DMS79 treated with DMSO at 0.1 percent for 48 hours (cell line): ENCODE results near the gene CCDC40.

Experiments
- DNase-seq: peaks from one replicate; lab custom pipeline; 2025; lab: John Stamatoyannopoulos, UW

The CCDC40 gene

DNA sequence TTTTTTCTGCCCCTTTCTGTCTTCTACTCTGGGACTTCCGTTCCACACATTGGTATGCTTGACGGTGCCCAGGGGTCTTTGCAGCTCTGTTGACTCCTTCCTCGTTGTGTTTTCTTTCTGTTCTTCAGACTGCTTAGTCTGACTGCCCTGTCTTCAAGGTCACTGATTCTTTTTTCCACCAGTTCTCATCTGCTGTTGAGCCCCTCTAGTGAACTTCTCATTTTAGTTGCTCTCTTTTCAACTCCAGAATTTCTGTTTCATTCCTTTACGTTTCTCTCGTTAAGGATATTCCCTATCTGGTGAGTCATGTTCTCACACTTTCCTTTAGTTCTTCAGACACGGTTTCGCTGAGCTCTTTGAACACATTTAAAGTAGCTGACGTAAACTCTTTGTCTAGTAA, 78.7 kb downstream of the CCDC40 start:
- no peak for DNase-seq

DNA sequence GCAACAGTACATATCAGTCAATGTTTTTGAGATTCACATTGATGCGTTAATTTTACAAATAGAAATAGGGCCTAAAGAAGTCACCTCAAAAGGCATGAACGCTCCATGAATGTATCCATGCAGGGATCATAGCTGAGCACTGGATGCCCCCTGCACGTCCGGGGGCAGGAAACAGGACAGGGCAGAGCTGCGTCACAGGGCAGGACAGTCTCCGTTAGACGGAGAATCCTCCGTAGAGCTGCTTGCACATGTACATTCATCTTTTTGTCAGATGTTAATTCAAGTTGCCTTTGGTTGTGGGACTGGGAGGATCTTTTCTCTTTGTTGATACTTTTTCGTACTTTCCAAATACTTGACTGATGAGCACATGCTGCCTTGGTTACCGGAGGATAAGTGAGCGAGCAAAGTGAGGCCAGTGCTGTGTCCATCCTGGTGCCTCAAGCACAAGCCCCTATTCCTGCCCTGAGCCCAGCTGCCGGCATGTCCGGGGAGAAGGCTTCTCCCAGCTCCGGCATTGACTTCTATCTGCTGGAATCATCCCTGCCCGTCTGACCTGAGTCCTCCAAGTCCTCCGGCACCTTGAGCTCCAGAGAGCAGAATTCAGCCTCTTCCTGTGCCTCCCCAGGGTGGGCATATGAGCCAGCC, 80.0 kb downstream of the CCDC40 start:
- DNase-seq: no peak

DNA sequence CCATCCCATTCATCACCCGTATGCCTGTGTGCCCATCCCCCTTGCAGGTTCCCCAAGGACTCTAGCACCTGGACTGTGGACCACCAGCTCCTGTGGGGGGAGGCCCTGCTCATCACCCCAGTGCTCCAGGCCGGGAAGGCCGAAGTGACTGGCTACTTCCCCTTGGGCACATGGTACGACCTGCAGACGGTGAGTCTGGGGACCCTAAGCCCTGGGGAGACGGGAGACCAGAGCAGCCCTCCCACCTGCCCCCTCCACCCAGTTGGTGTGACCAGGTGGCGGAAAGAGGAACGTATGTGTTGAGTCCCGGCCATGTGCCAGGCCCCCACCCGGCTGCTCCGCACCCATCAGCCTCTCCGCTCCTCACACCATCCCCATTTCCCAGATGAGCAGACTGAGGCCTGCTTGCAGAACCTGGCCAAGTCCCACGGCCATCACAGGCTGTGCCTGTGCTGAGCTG, 80.5 kb downstream of the CCDC40 start:
- no peak for DNase-seq

DNA sequence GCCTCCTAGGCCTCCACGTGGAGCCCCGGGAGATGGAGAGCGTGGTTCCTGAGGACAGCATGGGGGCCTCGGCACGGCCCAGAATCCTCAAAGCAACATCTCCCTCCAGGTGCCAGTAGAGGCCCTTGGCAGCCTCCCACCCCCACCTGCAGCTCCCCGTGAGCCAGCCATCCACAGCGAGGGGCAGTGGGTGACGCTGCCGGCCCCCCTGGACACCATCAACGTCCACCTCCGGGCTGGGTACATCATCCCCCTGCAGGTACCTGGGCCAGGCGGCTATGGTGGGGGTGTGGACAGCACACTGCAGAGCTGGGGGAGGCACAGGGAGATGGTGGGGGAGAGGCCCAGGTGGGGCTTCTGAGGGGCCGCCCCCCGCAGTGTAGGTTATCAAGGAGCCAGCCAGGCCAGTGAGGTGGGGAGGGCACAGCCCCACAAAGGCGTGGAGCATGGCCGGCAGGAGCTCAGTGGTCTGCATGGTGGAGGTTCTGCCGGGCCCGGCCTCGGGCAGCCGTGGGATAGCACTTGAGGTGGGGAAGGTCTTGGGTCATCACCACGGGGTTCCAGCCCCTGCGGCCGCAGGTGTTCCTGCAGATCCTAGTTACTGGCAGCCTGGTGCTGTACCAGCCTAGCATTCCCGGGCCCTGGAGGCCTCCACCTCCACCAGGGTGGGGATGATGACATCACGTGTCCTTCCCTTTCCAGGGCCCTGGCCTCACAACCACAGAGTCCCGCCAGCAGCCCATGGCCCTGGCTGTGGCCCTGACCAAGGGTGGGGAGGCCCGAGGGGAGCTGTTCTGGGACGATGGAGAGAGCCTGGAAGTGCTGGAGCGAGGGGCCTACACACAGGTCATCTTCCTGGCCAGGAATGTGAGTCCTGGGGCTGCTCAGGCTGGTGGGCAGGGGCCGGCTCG, 81.3 kb downstream of the CCDC40 start:
- DNase-seq: no peak

DNA sequence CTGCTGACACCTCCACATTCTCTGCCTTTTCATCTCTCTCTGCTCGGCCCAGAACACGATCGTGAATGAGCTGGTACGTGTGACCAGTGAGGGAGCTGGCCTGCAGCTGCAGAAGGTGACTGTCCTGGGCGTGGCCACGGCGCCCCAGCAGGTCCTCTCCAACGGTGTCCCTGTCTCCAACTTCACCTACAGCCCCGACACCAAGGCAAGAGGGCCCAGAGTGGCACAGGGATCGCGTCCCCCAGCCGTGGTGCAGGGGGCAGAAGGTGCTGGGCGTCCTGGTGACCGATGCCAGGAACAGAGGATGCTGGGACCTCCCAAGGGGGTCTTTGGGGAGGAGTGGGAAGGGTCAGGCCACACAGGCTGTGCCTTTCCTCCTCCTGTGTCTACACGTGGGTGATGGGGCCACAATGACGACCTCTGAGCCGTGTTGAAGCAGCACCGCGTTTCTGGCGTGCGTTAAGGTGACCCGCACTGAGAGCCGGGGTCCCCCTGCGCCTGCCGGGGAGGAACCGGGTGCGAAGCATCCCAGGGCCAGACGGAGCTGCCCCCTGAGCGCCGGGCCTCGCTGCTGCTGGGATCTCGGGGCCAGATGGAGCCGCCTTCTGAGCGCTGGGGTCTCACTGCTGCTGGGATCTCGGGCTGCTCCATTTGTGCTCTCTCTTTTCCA, 82.3 kb downstream of the CCDC40 start:
- no peak for DNase-seq

DNA sequence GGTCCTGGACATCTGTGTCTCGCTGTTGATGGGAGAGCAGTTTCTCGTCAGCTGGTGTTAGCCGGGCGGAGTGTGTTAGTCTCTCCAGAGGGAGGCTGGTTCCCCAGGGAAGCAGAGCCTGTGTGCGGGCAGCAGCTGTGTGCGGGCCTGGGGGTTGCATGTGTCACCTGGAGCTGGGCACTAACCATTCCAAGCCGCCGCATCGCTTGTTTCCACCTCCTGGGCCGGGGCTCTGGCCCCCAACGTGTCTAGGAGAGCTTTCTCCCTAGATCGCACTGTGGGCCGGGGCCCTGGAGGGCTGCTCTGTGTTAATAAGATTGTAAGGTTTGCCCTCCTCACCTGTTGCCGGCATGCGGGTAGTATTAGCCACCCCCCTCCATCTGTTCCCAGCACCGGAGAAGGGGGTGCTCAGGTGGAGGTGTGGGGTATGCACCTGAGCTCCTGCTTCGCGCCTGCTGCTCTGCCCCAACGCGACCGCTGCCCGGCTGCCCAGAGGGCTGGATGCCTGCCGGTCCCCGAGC, 82.9 kb downstream of the CCDC40 start:
- DNase-seq: no peak

DNA sequence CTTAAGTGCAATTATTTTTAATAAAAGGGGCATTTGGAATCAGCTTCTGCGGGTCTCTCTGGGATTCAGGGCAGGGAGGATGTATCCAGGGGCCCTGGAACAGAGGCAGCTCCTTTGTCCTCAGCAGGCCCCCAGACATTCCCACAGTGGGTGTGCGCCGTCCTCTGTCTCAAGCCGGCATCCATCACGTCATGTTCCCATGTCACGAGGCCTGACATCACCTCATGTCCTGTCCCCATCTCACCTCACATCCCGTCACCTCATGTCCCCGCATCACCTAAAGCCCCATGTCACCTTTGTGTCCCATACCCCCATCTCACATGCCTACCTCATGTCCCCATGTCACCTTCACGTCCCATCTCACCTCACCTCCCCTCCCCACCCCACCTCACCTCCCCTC, 83.4 kb downstream of the CCDC40 start:
- DNase-seq: no peak

DNA sequence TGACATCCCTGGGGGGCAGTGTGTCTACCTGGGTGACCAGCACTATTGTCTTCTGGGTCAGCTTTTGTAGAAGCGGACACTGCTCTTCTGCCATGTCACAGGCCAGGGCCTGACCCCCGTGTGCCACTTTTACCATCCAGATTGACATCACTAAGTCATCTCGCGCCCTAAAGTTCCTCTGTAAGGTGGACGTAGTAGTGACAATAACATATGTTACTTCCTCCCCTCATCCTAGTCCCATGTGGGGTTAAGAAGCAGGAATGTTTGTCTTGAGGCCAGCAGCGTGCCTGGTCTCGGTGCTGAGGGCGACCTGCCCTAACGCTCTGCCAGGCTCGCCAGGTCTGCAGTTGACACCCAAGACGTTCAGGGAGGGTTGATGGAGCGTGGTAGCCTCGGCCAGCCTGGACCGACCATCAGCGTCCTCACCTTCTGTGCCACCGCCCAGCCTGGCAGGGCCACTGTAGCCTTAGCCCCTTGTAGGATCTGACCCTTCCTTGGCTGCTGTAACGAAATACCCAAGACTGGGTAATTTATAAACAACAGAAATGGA, 85.7 kb downstream of the CCDC40 start:
- DNase-seq: no peak

DNA sequence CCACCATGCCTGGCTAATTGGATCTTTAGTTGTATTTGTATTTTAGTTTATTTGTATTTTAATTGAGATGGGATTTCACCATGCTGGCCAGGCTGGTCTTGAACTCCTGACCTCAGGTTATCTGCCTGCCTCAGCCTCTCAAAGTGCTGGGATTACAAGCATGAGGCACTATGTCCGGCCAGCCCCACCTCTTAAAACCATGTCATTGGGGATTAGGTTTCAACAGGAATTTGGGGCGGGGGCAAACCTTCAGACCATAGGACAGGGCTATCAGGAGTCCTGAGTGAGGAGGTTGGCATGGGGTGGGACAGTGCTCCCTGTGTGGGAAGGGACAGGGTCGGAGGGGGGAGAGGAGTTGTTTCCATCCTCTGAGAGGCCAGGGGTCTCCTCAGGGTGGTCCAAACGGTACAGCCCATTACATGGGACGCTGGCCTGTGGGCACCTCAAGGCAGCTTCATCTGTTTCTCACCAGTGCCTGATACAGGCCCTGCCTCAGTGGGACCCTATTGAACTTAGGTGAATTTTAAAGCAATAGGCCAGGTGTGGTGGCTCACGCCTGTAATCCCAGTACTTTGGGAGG, 86.6 kb downstream of the CCDC40 start:
- DNase-seq: no peak

DNA sequence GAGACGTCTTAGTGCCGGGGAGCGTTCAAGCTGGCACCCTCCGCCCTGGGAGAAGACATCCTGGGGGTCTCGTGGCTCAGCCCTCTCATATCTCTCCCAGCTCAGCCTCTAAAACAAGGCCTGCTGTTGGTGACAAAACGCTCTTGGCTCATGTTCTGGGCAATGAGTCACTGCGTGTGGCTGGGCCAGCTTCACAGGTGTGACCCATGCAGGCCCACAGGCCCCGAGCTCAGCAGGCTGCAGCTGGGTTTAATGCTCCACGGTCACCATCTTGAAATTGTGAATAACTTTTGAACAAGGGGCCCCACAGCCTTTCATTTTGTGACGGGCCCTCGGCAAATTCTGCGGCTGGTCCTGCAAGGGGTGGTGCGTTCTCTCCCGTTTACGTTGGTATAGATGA, 87.3 kb downstream of the CCDC40 start:
- DNase-seq: no peak

DNA sequence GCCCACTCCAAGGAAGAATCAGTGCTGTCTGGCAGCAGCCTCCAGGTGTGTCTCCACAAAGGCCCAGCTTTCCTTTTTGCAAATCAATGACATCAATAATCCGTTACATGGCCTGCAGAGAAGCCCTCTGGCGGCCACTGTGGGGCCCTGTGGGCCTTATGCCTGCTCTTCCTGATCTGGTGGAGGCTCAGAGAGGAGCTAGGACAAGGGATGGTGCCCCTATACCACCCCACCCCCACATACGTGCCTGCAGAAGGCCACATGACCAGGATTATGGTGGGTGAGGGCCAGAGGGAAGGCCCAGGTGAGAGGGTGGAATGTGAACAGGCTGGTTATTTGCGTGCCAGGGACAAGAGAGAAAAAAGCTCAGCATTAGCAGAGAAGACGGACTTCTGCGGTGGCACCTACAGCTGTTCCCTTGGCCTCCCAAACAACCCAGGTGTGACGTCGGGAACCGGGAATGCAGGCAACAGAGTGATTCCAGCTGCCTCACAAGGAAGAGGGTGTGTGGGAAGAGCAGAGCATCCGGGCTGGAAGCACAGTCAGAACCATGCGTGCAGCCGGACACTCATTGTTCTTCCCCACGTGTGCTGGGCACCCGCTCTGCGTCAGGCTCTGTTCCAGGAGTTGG, 88.0 kb downstream of the CCDC40 start:
- DNase-seq: no peak

DNA sequence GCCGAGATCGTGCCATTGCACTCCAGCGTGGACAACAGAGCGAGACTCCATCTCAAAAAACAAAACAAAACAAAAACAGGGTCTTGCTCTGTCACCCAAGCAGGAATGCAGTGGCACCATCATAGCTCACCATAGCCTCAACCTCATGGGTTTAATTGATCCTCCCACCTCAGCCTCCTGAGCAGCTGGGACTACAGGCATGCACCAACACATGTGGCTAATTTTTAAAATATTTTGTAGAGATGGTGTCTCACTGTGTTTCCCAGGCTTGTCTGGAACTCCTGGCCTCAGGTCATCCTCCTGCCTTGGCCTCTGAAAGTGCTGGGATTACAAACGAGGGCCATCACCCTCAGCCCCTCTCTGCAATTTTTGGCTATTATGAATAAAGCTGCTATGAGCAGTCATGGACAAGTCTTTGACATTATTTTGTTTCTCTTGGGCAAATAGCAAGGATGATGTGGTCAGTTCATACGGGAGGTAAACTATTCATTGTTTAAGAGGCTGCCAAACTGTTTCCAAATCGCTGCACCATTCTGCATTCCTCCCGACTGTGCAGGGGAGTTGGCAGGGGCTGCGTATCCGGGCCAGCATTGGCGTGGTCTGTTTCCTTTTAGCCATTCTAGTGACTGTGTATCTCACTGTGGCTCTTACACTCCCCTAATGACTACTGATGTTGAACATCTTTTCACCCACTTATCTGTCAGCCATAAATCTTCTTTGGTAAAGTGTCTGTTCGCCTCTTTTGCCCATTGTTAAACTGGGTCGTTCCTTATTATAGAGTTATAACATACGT, 89.4 kb downstream of the CCDC40 start:
- DNase-seq: no peak

DNA sequence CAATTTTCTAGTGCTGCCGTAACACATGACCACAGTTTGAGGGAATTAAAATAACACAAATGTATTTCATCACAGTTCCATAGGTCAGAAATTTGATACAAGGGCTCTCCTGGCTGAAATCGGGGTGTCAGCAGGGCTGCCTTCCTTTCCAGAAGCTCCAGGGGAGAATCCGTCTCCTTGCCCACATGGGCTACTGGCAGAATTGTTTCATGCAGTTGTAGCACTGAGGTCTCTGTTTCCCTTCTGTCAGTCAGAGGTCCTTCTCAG, 89.9 kb downstream of the CCDC40 start:
- DNase-seq: no peak

DNA sequence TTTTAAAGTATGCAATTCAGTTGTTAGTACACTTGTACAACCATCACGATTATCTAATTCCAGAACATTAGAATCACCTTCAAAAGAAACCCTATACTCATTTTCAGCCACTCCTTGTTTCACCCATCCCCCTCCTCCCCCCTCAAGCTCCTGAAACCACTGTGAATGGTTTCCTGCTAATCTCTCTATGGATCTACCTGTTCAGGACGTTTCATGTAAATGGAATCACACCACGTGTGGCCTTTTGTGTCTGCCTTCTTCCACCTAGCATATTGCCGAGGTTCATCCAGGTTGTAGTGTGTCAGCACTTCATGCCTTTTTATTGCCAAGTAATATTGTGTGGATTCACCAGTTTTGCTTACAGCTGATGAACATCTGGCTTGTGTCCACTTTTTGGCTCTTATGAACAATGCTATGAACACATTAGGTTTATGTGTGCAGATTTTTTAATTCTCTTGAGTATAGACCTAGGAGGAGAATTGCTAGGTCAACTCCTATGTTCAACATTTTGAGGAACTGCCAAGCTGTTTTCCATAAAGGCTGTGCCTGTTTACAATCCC, 92.6 kb downstream of the CCDC40 start:
- DNase-seq: no peak

DNA sequence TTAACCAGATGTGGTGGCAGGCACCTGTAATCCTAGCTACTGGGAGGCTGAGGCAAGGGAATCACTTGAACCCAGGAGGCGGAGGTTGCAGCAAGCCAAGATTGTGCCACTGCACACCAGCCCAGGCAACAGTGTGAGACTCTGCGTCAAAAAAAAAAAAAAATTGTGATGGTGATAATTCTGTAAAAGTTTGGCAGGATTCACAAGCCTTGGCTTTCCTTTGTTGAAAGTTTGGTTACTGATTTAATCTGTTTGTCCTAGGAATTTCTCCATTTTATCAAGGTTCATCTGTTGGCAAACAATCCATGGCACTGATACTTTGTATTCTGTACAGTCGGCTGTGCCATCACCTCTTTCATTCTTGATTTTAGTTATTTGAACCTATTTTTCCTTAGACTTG, 94.5 kb downstream of the CCDC40 start:
- DNase-seq: no peak

DNA sequence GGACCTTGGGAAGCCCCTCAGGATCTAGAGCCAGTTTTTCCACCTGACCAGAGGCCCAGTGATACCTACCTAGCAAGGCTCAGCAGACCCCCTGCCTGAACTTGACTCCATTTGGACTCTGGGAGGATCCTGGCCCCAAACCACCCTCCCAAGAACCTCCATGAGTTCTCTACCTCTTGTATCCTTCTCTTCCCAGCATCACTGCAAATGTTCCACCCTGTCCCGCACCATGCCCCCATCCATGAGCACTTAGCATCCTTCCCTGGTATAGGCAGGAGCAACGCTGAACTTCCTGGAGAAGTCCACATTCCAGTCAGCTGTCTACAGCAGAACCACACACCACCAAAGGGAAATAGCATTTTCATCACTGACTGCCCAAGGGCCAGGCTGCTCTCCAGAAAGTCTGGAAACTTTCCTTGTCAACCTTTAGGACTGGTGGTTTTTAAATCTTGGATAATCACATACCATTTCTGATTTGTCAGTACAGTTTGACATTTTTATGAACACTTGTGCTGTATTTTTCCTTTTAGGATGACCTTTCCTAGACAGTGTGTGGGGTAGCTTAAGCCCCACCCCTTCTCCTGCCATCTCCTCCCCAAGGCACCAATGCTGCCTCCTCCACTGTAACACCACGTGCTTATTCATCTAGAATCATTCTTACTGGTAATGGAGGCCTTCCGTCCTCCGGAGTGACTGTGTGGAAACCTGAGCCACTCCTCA, 96.6 kb downstream of the CCDC40 start:
- DNase-seq: no peak

DNA sequence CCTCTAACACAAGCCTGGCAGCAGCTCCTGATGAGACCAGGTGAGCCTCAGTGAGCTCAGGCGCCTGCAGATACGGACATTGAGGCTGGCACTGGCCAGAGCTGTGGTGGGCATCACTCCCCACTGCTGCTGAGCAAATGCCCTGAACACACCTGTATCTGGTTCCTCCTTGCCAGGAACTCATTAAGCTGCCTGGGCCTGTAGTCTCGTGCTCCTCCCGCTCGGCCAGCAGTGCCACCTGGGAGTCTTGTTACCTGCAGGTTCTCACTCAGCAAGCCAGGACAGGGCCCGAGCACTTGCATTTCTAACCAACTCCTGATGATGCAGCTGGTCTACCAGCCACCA, 97.2 kb downstream of the CCDC40 start:
- no peak for DNase-seq

DNA sequence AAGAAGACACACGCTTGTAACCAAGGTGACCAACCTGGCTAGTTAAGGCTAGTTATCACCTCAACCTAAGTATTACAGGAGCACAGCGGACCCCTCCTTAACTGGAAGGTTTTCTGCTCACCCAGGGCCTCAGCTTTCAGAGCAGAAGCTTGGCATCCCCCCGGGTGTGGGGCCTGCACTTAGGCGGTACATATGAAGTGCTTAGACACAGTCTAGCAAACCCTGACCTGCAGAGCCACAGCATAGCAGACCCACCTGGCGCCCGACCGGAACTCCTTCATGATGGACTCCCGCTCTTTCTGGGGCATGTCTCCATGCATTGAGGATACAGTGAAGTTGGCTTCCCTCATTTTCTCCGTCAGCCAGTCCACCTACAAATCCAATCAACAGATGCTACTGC, 100.7 kb downstream of the CCDC40 start:
- DNase-seq: no peak

DNA sequence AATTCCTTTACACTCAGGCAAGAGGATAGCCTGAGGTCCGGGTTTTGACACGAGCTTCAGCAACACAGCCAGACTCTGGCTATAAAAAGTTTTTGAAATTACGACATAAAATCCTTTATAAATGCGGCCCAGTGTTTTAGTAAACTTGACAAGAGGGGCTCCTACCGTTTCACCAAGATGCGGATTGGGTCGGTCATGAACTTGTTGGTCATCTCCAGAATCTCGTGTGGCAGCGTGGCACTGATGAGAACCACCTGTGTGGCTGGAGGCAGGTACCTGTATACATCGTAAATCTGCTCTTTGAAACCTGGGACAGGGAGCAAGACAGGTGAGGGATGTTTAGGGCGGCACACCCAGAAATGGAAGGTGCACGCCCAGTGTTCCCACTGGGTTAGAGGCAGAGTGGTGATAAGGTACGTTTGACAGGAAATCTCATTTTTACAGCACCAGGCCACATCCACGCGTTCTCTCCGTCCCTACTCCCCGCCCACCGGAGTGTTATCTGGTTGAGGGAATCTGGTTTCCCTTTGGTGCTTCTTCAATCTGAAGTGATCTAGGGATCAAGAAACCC, 102.5 kb downstream of the CCDC40 start:
- DNase-seq: no peak
